ENCODE measurements around the gene UBE4A. TPM values are rescaled to one million over a fixed set of nuclear protein-coding genes. Genes with fewer than 3 reads are reported as not detected.

The UBE4A gene
- total and polyA plus RNA-seq, 2 donors (not counting 1 experiment from before 2014, with no cell fraction given), result 21.8 to 37.0 TPM

- Histone ChIP-seq H3K9me3 (ENCODE audit: control insufficient read depth, insufficient read depth, low read depth, low read length) (no peaks in the 10 kb centered on the region), H4K20me1 (ENCODE audit: control insufficient read depth, extremely low read depth, insufficient read depth, low read length) (no peaks in the 10 kb centered on the region), H2AFZ (ENCODE audit: low read length) (no peak overlapping the region), H3K4me1 (ENCODE audit: control insufficient read depth, extremely low read depth, insufficient read depth, low read length) (peaks cover 7% of the 10 kb centered on the region), H3K36me3 (ENCODE audit: control insufficient read depth, insufficient read depth, low read length) (no peaks in the 10 kb centered on the region), H3K4me2 (ENCODE audit: extremely low read depth, insufficient read depth, low read length) (no peak overlapping the region), H3K27me3 (ENCODE audit: control insufficient read depth, insufficient read depth, low read length) (no peaks in the 10 kb centered on the region), H3K4me3 (replicated peaks in 1 of 4; ENCODE audit: control extremely low read depth in 1 of 4, insufficient read depth in 1 of 4, low read depth in 3 of 4, low read length in 4 of 4) (no peak overlapping the region), H3K27ac (ENCODE audit: insufficient read depth, low read length) (no peak overlapping the region), H3K9ac (ENCODE audit: insufficient read depth, low read length) (no peak overlapping the region), H3K79me2 (ENCODE audit: control insufficient read depth, insufficient read depth, low read length) (no peaks in the 10 kb centered on the region)
- no peak for TF ChIP-seq EZH2 (IDR thresholded peaks at IDR 0.05; ENCODE audit: low read length, missing control alignments)
- peak in 1 of 2 donors; percentile 9 for TF ChIP-seq CTCF (conservative IDR thresholded peaks at IDR 0.05 in 1 of 2, IDR thresholded peaks at IDR 0.05 in 1 of 2; ENCODE audit: low read depth in 1 of 2, low read length in 2 of 2)
- DNase-seq (ENCODE audit: low read depth in 2 of 2), result no peak
Observed at GRCh38 chr11:118430956-118431355, 71.6 kb downstream of the UBE4A start.

DNA sequence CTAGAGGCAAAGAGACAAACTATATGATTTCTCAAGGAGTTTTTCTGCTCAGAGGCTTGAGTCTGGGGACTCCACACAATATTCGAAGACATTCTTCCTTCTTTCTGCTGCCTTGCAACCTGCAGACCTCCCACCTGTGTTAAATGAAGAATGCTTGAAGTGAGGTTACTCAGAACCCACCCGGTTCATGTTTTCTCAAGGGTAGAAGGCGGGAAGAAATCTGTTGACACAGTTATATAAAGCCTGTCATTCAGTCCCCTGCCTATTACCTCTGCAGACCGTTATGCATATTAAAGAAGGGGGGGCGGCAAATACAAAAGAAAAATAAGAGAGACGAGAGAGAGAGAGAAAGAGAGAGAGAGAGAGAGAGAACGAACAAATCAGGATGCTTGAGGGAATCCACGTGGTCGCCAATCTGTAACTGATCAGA, 74.7 kb downstream of the UBE4A start:
- H3K4me2 ChIP-seq (ENCODE audit: extremely low read depth, insufficient read depth, low read length), result peak overlapping the region; percentile 100
- H2AFZ ChIP-seq (ENCODE audit: low read length), result peak overlapping the region; percentile 93
- peak overlapping the region; percentile 53 to 90 (median 80) for H3K4me3 ChIP-seq (replicated peaks in 1 of 4; ENCODE audit: control extremely low read depth in 1 of 4, insufficient read depth in 1 of 4, low read depth in 3 of 4, low read length in 4 of 4)
- peak; percentile 56 to 60 for DNase-seq (ENCODE audit: low read depth in 2 of 2)
- no peaks in the 10 kb centered on the region for H3K9me3 ChIP-seq (ENCODE audit: control insufficient read depth, insufficient read depth, low read depth, low read length)
- no peaks in the 10 kb centered on the region for H3K36me3 ChIP-seq (ENCODE audit: control insufficient read depth, insufficient read depth, low read length)
- peaks cover 26% of the 10 kb centered on the region for H3K79me2 ChIP-seq (ENCODE audit: control insufficient read depth, insufficient read depth, low read length)
- peaks cover 3% of the 10 kb centered on the region for H4K20me1 ChIP-seq (ENCODE audit: control insufficient read depth, extremely low read depth, insufficient read depth, low read length)
- TF ChIP-seq CTCF (conservative IDR thresholded peaks at IDR 0.05 in 1 of 2, IDR thresholded peaks at IDR 0.05 in 1 of 2; ENCODE audit: low read depth in 1 of 2, low read length in 2 of 2), result no peak
- no peak overlapping the region for H3K9ac ChIP-seq (ENCODE audit: insufficient read depth, low read length)
- H3K27ac ChIP-seq (ENCODE audit: insufficient read depth, low read length), result no peak overlapping the region
- no peaks in the 10 kb centered on the region for H3K27me3 ChIP-seq (ENCODE audit: control insufficient read depth, insufficient read depth, low read length)
- H3K4me1 ChIP-seq (ENCODE audit: control insufficient read depth, extremely low read depth, insufficient read depth, low read length), result peaks cover 7% of the 10 kb centered on the region

GRCh38 chr11:118434553-118435289, 75.3 kb downstream of the UBE4A start:
- H4K20me1 ChIP-seq (ENCODE audit: control insufficient read depth, extremely low read depth, insufficient read depth, low read length), result peaks cover 7% of the 10 kb centered on the region
- peaks cover 10% of the 10 kb centered on the region for H3K4me1 ChIP-seq (ENCODE audit: control insufficient read depth, extremely low read depth, insufficient read depth, low read length)
- no peaks in the 10 kb centered on the region for H3K27me3 ChIP-seq (ENCODE audit: control insufficient read depth, insufficient read depth, low read length)
- peaks cover 32% of the 10 kb centered on the region for H3K79me2 ChIP-seq (ENCODE audit: control insufficient read depth, insufficient read depth, low read length)
- H3K27ac ChIP-seq (ENCODE audit: insufficient read depth, low read length), result no peak overlapping the region
- H2AFZ ChIP-seq (ENCODE audit: low read length), result peak overlapping the region; percentile 93
- peak overlapping the region; percentile 100 for H3K4me2 ChIP-seq (ENCODE audit: extremely low read depth, insufficient read depth, low read length)
- no peak overlapping the region for H3K9ac ChIP-seq (ENCODE audit: insufficient read depth, low read length)
- peak; percentile 26 to 53 for DNase-seq (ENCODE audit: low read depth in 2 of 2)
- TF ChIP-seq CTCF (conservative IDR thresholded peaks at IDR 0.05 in 1 of 2, IDR thresholded peaks at IDR 0.05 in 1 of 2; ENCODE audit: low read depth in 1 of 2, low read length in 2 of 2) (peak in 1 of 2 donors; percentile 6), EZH2 (IDR thresholded peaks at IDR 0.05; ENCODE audit: low read length, missing control alignments) (no peak)
- no peaks in the 10 kb centered on the region for H3K9me3 ChIP-seq (ENCODE audit: control insufficient read depth, insufficient read depth, low read depth, low read length)
- H3K4me3 ChIP-seq (replicated peaks in 1 of 4; ENCODE audit: control extremely low read depth in 1 of 4, insufficient read depth in 1 of 4, low read depth in 3 of 4, low read length in 4 of 4), result peak overlapping the region; percentile 53 to 90 (median 80)
- no peaks in the 10 kb centered on the region for H3K36me3 ChIP-seq (ENCODE audit: control insufficient read depth, insufficient read depth, low read length)

Measured in fibroblast of lung (primary cell).